ENCODE results near the gene GTSF1L.

GTSF1L gene

GRCh38 chr20:43716757-43717615 is 9.8 kb downstream of the GTSF1L start:
- no peak for DNase-seq (ENCODE audit: low read depth in 1 of 2, low spot score in 1 of 2)

- DNase-seq (ENCODE audit: low read depth in 1 of 2, low spot score in 1 of 2), result no peak
Observed at GRCh38 chr20:43716123-43716522, 10.7 kb downstream of the GTSF1L start.

GRCh38 chr20:43715511-43715910 is 11.3 kb downstream of the GTSF1L start:
- DNase-seq (ENCODE audit: low read depth in 1 of 2, low spot score in 1 of 2), result no peak

- DNase-seq (ENCODE audit: low read depth in 1 of 2, low spot score in 1 of 2), result no peak
Observed at GRCh38 chr20:43715044-43715443, 11.8 kb downstream of the GTSF1L start.

- DNase-seq (ENCODE audit: low read depth in 1 of 2, low spot score in 1 of 2), result no peak
Observed at GRCh38 chr20:43711098-43711654, 15.6 kb downstream of the GTSF1L start.

- no peak for DNase-seq (ENCODE audit: low read depth in 1 of 2, low spot score in 1 of 2)
Observed at GRCh38 chr20:43710370-43711044, 16.3 kb downstream of the GTSF1L start.

GRCh38 chr20:43702502-43702901 is 24.3 kb downstream of the GTSF1L start:
- no peak for DNase-seq (ENCODE audit: low read depth in 1 of 2, low spot score in 1 of 2)

GRCh38 chr20:43700627-43701026 is 26.2 kb downstream of the GTSF1L start:
- no peak for DNase-seq (ENCODE audit: low read depth in 1 of 2, low spot score in 1 of 2)

- DNase-seq (ENCODE audit: low read depth in 1 of 2, low spot score in 1 of 2), result no peak
Observed at GRCh38 chr20:43699941-43700565, 26.7 kb downstream of the GTSF1L start.

- no peak for DNase-seq (ENCODE audit: low read depth in 1 of 2, low spot score in 1 of 2)
Observed at GRCh38 chr20:43695571-43695970, 31.2 kb downstream of the GTSF1L start.

- DNase-seq (ENCODE audit: low read depth in 1 of 2, low spot score in 1 of 2), result no peak
Observed at GRCh38 chr20:43694763-43695162, 32.0 kb downstream of the GTSF1L start.

GRCh38 chr20:43691928-43692524 is 34.8 kb downstream of the GTSF1L start:
- no peak for DNase-seq (ENCODE audit: low read depth in 1 of 2, low spot score in 1 of 2)

GRCh38 chr20:43690943-43691598 is 35.7 kb downstream of the GTSF1L start:
- no peak for DNase-seq (ENCODE audit: low read depth in 1 of 2, low spot score in 1 of 2)

- DNase-seq (ENCODE audit: low read depth in 1 of 2, low spot score in 1 of 2), result no peak
Observed at GRCh38 chr20:43689165-43689564, 37.6 kb downstream of the GTSF1L start.

GRCh38 chr20:43686820-43687219 is 40.0 kb downstream of the GTSF1L start:
- no peak for DNase-seq (ENCODE audit: low read depth in 1 of 2, low spot score in 1 of 2)

- DNase-seq (ENCODE audit: low read depth in 1 of 2, low spot score in 1 of 2), result no peak
Observed at GRCh38 chr20:43682446-43682845, 44.4 kb downstream of the GTSF1L start.

- DNase-seq (ENCODE audit: low read depth in 1 of 2, low spot score in 1 of 2), result no peak
Observed at GRCh38 chr20:43681991-43682410, 44.8 kb downstream of the GTSF1L start.

- no peak for DNase-seq (ENCODE audit: low read depth in 1 of 2, low spot score in 1 of 2)
Observed at GRCh38 chr20:43681468-43681942, 45.3 kb downstream of the GTSF1L start.

GRCh38 chr20:43680981-43681380 is 45.8 kb downstream of the GTSF1L start:
- DNase-seq (ENCODE audit: low read depth in 1 of 2, low spot score in 1 of 2), result no peak

GRCh38 chr20:43676368-43676767 is 50.4 kb downstream of the GTSF1L start:
- DNase-seq (ENCODE audit: low read depth in 1 of 2, low spot score in 1 of 2), result no peak
